DMS79 (cell line): ENCODE results near the gene MPV17L.
A peak's percentile ranks its signal among the peaks of the same experiment; 100 is the strongest.
"Not testable (repeated sequence)": the region's sequence is repeated elsewhere in the genome, so short reads cannot be mapped to it uniquely, and the experiment has no call there.

Source experiments
- DNase-seq: peaks from one replicate; lab custom pipeline; 2025; lab: John Stamatoyannopoulos, UW

Gene MPV17L

GRCh38 chr16:15395631-15396508 is at the start of gene MPV17L:
TSS of gene MPV17L (plus strand) at chr16:15395754. CDS start at chr16:15395898, 144 bp downstream.
- DNase-seq: peak; percentile 23

GRCh38 chr16:15348721-15349120 is 46.8 kb upstream of the MPV17L start:
- DNase-seq: not testable (repeated sequence)

GRCh38 chr16:15351251-15351650 is 44.3 kb upstream of the MPV17L start:
- not testable (repeated sequence) for DNase-seq

- DNase-seq: not testable (repeated sequence)
These were observed 43.8 kb upstream of the MPV17L start for GRCh38 chr16:15351745-15352144.

- DNase-seq: not testable (repeated sequence)
These were observed 42.7 kb upstream of the MPV17L start for GRCh38 chr16:15352852-15353251.

GRCh38 chr16:15354846-15355245 is 40.7 kb upstream of the MPV17L start:
- not testable (repeated sequence) for DNase-seq

- DNase-seq: not testable (repeated sequence)
These were observed 38.1 kb upstream of the MPV17L start for GRCh38 chr16:15357495-15357894.

GRCh38 chr16:15378194-15378593 is 17.4 kb upstream of the MPV17L start, which contains the start of gene NPIPA5:
TSS of gene NPIPA5 (minus strand) at chr16:15378294. CDS start at chr16:15378294, 0 bp downstream.
- not testable (repeated sequence) for DNase-seq

- DNase-seq: not testable (repeated sequence)
These were observed 12.7 kb upstream of the MPV17L start for GRCh38 chr16:15382810-15383209.

- not testable (repeated sequence) for DNase-seq
These were observed 7.5 kb upstream of the MPV17L start for GRCh38 chr16:15388060-15388459.

- DNase-seq: not testable (repeated sequence)
These were observed 5.6 kb upstream of the MPV17L start for GRCh38 chr16:15389916-15390315.

GRCh38 chr16:15393025-15393424 is 2.5 kb upstream of the MPV17L start:
- not testable (repeated sequence) for DNase-seq

GRCh38 chr16:15396509-15396829 is 915 bp downstream of the MPV17L start:
- DNase-seq: not testable (repeated sequence)

GRCh38 chr16:15396948-15397594 is 1.5 kb downstream of the MPV17L start:
- DNase-seq: no peak

GRCh38 chr16:15398618-15399316 is 3.2 kb downstream of the MPV17L start:
- no peak for DNase-seq

GRCh38 chr16:15399317-15399716 is 3.8 kb downstream of the MPV17L start:
- no peak for DNase-seq

- not testable (repeated sequence) for DNase-seq
These were observed 4.8 kb downstream of the MPV17L start for GRCh38 chr16:15400314-15400713.

GRCh38 chr16:15401972-15402371 is 6.4 kb downstream of the MPV17L start:
- no peak for DNase-seq

- no peak for DNase-seq
These were observed 7.9 kb downstream of the MPV17L start for GRCh38 chr16:15403392-15403995.

GRCh38 chr16:15404091-15404490 is 8.5 kb downstream of the MPV17L start:
- not testable (repeated sequence) for DNase-seq

- DNase-seq: no peak
These were observed 9.2 kb downstream of the MPV17L start for GRCh38 chr16:15404792-15405191.

GRCh38 chr16:15407756-15408155 is 12.2 kb downstream of the MPV17L start:
- not testable (repeated sequence) for DNase-seq
